MV-4-11 (cell line): ENCODE results near the gene DUS3L.
"Not testable (repeated sequence)": the region's sequence is repeated elsewhere in the genome, so short reads cannot be mapped to it uniquely, and the experiment has no call there.

Experiments used
- DNase-seq: peaks from one replicate; lab custom pipeline; 2025; lab: John Stamatoyannopoulos, UW

The DUS3L gene

DNA sequence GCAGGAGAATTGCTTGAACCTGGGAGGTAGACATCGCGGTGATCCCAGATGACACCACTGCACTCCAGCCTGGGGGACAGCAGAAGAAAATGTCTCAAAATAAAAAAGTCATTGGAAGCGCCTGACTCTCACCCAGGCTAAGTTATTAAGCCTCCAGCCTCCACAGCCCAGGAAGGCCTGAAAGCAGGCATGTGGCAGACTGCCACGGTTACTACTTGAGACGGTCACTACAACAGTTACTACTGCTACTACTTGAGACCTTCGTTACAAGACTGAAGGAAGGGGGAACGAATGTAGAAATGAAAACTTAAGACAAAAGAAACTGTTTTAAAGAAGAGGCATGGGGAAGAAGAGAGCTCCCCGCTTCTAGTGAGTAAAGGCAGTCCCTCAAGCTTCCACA, 16.0 kb downstream of the DUS3L start:
- no peak for DNase-seq

DNA sequence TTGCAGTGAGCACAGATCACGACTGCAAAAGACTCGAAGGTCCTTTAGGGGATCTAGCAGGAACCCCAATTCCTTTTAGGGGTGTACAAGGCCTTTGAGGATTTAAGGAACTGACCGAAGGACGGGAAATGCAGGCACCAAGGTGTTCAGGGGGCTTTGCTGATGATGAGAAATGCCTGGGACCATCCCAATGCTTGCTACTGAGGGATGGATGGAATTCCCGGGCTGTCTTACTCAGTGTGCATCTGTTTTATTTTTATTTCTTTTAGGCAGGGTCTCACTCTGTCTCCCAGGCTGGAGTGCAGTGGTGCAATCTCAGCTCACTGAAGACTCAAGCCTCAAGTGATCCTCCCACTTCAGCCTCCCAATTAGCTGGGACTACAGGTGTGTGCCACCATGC, 17.7 kb downstream of the DUS3L start:
- DNase-seq: no peak

DNA sequence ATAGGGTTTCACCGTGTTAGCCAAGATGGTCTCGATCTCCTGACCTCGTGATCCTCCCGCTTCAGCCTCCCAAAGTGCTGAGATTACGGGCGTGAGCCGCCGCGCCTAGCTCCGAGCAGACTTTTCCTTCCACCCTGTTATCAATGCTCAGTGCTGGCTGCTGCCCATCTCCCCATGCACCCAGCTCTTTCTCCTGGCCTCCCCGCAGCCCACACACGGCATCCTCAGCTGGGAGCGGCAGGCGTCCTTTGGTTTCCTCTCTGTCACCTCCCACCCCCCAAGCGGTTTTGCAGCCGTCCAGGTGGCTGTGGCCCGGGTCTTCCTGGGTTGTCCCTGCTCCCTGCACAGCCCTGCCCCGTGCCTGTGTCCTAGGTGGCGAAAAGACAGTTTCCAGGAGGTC, 18.5 kb downstream of the DUS3L start:
- DNase-seq: no peak

DNA sequence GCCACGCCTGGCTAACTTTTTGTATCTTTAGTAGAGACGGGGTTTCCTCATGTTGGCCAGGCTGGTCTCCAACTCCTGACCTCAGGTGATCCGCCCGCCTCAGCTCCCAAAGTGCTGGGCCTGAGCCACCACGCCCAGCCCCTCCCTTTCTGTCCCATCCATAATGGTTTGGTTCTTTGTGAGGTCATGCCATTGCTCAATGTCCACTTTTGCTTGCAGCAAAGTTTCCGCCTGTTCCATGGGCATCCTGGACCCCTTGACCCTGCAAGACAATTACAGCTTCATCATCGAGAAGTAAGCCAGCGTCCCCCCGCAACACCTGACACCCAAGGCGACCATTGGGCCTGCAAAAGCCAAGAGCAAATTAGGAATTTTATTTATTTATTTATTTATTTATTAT, 23.0 kb downstream of the DUS3L start:
- no peak for DNase-seq

DNA sequence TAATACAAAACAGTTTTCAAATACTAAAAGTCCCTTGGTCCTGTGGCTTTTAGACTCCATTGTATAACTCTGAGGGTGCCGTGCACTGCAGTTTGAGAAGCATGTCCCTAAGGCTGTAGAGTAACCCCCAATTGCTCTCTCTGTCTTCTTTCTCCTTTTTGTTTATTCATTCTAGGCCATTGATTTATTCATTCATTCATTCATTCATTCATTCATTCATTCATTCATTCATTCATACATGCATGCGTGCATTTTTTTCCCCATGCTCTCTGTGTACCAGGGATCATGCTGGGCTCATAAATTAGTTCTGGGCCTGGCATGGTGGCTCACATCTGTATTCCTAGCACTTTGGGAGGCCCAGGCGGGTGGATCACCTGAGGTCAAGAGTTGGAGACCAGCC, 25.7 kb downstream of the DUS3L start:
- DNase-seq: no peak

DNA sequence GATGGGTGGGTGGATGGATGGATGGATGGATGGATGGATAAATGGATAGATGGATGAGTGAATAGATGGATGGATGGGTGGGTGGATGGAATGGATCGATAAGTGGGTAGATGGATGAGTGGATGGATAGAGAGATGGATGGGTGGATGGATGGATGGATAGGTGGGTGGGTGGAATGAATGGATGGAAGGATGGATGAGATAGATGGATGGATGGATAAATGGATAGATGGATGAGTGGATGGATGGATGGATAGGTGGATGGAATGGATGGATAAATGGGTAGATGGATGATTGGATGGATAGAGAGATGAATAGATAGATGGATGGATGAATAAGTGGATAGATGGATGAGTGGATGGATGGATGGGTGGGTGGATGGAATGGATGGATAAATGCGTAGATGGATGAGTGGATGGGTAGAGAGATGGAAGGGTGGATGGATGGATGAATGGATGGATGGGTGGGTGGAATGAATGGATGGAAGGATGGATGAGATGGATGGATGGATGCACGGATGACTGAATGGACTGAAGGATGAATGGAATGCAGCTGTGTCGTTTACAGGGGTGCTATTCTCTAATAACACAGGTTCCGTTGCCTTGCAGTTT, 28.2 kb downstream of the DUS3L start:
- DNase-seq: no peak

DNA sequence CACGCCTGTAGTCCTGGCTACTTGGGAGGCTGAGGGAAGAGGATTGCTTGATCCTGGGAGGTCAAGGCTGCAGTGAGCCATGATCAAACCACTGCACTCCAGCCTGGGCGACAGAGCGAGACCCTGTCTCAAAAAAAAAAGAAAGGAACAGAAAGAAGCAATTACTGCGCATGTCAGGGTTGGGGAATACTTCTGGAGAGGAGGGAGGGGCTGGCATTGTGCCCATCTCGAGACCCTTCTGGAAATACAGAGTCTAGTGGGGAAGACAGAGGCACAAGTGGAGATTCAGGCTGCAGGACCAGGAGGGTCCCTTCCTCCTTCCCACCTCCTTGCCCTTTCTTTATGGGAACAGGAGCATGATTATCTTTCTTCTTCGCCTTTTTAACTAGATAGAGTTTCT, 37.2 kb downstream of the DUS3L start:
- no peak for DNase-seq

DNA sequence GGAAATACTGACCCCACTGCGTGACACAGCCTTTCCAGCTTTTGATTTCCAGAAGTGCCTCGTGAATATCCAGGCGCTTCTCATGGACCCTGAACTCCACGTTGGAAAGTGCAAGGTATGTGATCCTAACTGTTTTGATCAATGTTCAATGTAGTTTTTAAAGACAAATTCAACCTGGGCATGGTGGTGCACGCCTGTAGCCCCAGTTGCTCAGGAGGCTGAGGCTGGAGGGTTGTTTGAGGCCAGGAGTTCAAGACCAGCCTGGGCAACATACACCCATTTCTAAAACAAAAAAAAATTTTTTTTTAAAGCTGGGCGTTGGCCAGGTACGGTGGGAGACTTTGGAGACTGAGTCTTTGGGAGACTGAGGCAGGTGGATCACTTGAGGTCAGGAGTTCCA, 39.3 kb downstream of the DUS3L start:
- DNase-seq: no peak

DNA sequence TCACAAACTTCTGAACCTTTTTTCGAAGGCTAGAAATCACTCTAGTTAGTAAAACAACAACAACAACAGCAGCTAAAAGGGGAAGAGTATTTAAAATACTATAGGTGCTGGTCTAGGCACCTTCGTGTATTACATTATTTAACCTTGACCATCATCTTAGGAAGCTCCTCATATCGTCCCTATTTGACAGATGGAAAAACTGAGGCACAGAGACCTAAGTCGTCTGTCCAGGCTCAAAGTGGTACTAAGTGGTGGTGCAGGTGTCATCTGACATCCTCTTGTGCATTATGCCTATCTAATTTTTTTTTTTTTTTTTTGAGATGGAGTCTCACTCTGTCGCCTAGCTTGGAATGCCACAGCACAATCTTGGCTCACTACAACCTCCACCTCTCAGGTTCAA, 41.5 kb downstream of the DUS3L start:
- DNase-seq: no peak

DNA sequence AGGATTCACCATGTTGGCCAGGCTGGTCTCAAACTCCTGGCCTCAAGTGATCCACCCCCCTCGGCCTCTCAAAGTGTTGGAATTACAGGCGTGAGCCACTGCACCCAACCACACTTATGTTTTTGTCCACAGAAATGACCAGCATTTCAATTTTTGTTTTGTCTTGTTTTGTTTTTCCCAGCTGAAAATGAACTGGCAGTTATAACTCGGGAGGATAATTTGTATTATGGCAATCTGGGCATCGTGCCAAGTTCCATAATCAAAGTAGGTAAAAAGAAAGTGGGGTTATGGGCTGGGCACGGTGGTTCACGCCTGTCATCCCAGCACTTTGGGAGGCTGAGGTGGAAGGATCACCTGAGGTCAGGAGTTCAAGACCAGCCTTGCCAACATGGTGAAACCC, 42.0 kb downstream of the DUS3L start:
- DNase-seq: not testable (repeated sequence)

DNA sequence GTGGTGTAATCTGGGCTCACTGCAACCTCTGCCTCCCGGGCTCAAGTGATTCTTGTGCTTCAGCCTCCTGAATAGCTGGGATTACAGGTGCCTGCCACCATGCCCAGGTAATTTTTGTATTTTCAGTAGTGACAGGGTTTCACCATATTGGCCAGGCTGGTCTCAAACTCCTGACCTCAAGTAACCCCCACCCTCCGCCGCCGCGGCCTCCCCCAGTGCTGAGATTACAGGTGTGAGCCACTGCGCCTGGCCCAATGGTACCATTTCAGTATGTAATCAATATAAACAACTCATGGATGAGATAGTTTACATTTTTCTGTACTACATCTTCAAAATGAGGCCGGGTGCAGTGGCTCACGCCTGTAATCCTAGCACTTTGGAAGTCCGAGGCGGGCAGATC, 46.0 kb downstream of the DUS3L start:
- DNase-seq: not testable (repeated sequence)

DNA sequence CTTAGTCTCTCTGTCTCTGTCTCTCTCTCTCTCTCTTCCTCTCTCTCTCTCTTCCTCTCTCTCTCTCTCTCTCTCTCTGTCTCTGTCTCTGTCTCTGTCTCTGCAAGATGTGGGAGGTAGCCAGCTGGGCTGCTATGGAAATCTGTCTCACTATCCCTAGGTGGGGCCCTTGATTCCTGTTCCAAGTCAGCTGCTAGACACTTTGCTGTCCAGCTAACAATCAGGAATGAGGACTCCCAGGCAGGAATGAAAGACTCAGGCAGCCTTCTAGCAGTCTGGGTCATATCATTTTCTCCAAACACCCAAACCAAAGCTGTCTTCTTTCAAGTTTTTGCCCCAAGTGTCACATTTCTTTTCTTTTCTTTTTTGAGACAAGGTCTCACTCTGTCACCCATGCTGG, 47.3 kb downstream of the DUS3L start:
- DNase-seq: no peak

DNA sequence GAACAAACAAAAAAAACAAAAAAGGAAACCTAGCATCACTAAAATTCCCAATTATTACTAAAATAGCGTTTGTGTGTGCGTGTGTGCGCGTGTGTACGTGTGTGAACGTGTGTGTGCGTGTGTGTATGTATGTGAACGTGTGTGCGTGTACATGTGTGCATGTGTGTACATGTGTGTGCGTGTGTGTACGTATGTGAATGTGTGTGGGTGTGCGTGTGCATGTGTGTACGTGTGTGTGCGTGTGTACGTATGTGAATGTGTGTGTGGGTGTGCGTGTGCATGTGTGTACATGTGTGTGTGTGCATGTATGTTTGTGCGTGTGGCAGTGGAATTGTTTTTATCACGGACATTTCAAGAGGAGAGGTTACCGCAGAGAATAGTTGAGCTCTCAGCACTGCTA, 48.9 kb downstream of the DUS3L start:
- DNase-seq: no peak

DNA sequence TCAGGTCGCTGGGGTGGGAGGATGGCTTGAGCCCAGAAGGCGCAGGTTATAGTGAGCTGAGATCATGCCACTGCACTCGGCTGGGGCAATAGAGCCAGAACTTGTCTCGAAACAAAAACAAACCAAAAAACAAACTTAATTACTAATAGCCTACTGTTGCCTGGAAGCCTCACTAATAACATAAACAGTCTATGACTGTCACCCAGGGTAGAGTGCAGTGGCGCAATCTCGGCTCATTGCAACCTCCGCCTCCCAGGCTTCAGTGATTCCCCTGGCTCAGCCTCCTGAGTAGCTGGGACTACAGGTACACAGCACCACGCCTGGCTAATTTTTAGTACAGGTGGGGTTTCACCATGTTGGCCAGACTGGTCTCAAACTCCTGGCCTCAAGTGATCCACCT, 52.5 kb downstream of the DUS3L start:
- DNase-seq: no peak
